ENCODE measurements around the gene PIGT.
A peak's percentile ranks its signal among the peaks of the same experiment; 100 is the strongest.

Gene PIGT

DNA sequence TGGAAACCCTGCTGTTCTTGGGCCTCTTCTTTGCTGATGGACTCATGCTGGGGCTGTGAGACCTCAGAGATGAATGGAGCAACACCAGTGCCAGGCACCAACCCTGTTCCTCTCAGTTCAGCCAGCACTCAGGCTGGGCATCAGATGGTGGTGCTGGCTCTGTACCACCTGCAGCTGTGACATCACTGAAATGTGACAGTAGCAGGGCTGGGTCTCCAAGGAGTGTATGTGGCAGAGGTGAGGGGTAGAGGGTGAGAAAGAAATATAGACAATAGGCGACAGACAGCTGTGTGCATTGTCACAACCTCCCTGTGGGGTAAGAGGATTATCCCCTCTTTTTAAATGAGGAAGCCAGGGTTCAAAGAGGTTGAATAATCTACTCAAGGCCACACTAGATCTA, 37.8 kb upstream of the PIGT start, which contains the start of gene TP53TG5:
TSS of gene TP53TG5 (minus strand) at position 135 of the 400 bp plus-strand sequence. CDS start at position 46, 89 bp downstream.
- Histone ChIP-seq H3K4me3 (ENCODE audit: low read length) (no peak within 1 kb of the TSS), H3K27me3 (ENCODE audit: insufficient read depth, low read length) (no peaks in the 10 kb centered on the region), H3K4me1 (ENCODE audit: insufficient read depth, low read length) (no peaks in the 10 kb centered on the region), H3K9me3 (ENCODE audit: low read length) (peaks cover 2% of the 10 kb centered on the region), H3K36me3 (ENCODE audit: insufficient read depth, low read length) (peaks cover 8% of the 10 kb centered on the region), H2AFZ (ENCODE audit: low read depth, low read length) (no peak within 1 kb of the TSS)

DNA sequence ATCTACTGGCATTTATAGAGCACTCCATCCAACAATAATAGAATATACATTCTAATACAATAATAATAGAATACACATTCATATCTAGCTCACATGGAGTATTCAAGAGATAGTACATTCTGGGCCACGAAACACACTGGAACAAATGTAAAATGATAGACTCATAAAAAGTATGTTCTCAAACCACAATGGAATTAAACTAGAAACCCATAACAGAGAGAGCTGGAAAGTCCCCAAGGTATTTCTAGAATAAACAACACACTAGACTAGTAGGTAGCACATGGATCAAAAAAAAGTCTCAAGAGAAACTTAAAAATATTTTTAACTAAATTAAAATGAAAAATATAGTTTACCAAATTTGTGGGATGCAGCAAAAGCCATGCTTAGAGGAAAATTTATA, 28.7 kb upstream of the PIGT start:
- Histone ChIP-seq H3K9me3 (ENCODE audit: low read length) (peaks cover under 1% of the 10 kb centered on the region), H3K36me3 (ENCODE audit: insufficient read depth, low read length) (no peaks in the 10 kb centered on the region), H3K4me1 (ENCODE audit: insufficient read depth, low read length) (no peaks in the 10 kb centered on the region), H3K4me3 (ENCODE audit: low read length) (no peak overlapping the region), H3K27me3 (ENCODE audit: insufficient read depth, low read length) (no peaks in the 10 kb centered on the region), H2AFZ (ENCODE audit: low read depth, low read length) (no peak overlapping the region)

DNA sequence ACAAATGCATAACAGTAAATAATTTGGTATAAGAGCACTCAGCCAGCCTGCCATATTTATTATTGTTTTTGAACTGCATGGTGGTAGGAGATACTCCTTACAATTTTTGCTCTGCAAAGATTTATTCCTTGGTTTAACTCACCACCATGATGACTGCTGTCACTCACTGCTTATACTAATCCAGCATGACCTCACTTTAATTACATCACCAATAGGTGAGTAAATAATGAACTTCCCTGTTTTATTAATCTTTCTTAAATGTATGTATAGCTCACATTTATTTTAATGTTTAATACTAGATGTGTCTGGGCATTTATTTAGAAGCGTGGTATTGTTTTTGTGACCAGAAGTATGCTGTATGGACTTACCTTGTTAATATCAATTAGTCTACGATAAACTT, 25.0 kb upstream of the PIGT start:
- H3K36me3 ChIP-seq (ENCODE audit: insufficient read depth, low read length) = peaks cover 2% of the 10 kb centered on the region
- H3K27me3 ChIP-seq (ENCODE audit: insufficient read depth, low read length) = no peaks in the 10 kb centered on the region
- H3K9me3 ChIP-seq (ENCODE audit: low read length) = no peaks in the 10 kb centered on the region
- no peak overlapping the region for H3K4me3 ChIP-seq (ENCODE audit: low read length)
- no peak overlapping the region for H2AFZ ChIP-seq (ENCODE audit: low read depth, low read length)
- H3K4me1 ChIP-seq (ENCODE audit: insufficient read depth, low read length) = no peaks in the 10 kb centered on the region

DNA sequence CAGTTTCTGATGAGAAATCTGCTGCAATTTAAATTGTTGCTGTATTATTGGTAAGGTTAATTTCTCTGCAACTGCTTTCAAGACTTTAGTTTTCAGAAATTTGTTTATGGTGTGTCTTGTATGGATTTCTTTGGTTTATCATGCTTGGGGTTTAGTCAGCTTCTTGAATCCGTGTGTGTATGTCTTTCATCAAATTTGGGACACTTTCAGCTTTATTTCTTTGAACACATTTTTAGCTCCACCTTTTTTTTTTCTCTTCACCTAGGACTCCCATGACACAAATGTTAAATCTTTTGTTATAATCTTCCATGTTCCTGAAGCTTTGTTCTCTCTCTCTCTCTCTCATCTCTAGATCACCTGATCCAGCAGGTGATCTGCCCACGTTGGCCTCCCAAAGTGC, 24.4 kb upstream of the PIGT start:
- H2AFZ ChIP-seq (ENCODE audit: low read depth, low read length) = no peak overlapping the region
- H3K4me1 ChIP-seq (ENCODE audit: insufficient read depth, low read length) = no peaks in the 10 kb centered on the region
- H3K36me3 ChIP-seq (ENCODE audit: insufficient read depth, low read length) = peaks cover 2% of the 10 kb centered on the region
- H3K9me3 ChIP-seq (ENCODE audit: low read length) = no peaks in the 10 kb centered on the region
- H3K27me3 ChIP-seq (ENCODE audit: insufficient read depth, low read length) = no peaks in the 10 kb centered on the region
- H3K4me3 ChIP-seq (ENCODE audit: low read length) = no peak overlapping the region

DNA sequence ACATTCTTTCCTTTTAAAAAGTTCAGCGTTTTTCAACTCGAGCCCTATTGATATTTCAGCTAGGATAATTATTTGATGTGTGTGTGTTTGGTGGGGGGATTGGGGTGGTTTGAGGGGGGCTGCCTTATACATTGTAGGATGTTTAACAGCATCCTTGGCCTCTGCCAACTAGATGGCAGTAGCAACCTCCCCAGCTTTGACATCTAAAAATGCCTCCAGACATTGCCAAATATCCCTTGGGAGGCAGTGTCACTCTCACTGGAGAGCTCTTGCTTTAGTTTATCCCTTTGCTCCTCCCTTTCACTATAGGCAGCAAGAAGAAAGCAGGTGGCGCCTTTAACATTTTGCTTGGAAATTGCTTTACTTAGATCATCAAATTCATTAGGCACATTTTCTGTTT, 23.2 kb upstream of the PIGT start:
- Histone ChIP-seq H3K4me3 (ENCODE audit: low read length) (no peak overlapping the region), H3K36me3 (ENCODE audit: insufficient read depth, low read length) (peaks cover 2% of the 10 kb centered on the region), H2AFZ (ENCODE audit: low read depth, low read length) (no peak overlapping the region), H3K9me3 (ENCODE audit: low read length) (no peaks in the 10 kb centered on the region), H3K4me1 (ENCODE audit: insufficient read depth, low read length) (no peaks in the 10 kb centered on the region), H3K27me3 (ENCODE audit: insufficient read depth, low read length) (no peaks in the 10 kb centered on the region)

DNA sequence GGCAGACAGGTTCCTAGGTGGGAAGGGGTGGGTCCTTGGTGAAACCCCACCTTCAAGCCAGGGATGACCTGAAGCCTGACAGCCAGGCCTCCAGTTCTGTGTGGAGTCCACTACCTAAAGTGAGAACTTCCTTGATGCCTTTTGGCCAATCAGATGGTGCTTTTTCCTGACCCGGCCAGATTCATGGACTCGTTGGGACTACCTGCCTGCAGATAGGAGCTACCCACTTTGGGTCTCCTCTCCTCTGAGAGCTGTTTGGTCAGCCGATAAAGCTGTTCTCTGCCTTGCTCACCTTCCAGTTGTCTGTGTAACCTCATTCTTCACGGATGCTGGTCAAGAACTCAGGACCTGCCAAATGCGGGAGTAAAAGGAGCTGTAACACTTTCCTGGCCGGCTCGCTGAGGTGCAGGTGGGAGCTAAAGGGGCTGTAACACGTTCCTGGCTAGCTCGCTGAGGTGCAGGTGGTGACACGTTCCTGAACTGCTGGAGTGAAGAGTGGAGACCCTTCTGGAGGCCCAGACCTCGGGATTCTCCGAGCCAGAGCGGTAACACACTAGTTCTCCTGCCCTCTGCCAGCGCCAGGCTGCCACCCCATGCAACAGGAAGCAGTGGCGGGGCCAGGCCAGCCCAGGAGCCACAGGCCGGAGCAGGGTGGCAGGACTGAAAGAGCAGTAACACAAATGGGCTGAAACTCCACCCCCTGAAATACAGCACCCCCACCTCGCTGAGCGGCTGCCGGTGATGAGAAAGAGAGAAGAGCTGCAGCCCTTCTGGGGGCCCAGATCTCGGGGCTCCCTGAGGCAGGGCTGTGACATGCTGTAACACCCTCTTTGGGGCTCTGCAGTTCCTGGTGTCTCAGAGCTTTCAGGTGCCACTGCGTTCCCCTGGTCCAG, 21.5 kb upstream of the PIGT start:
- Histone ChIP-seq H3K4me1 (ENCODE audit: insufficient read depth, low read length) (no peaks in the 10 kb centered on the region), H3K4me3 (ENCODE audit: low read length) (no peak overlapping the region), H2AFZ (ENCODE audit: low read depth, low read length) (no peak overlapping the region), H3K9me3 (ENCODE audit: low read length) (no peaks in the 10 kb centered on the region), H3K36me3 (ENCODE audit: insufficient read depth, low read length) (peaks cover 2% of the 10 kb centered on the region), H3K27me3 (ENCODE audit: insufficient read depth, low read length) (no peaks in the 10 kb centered on the region)

DNA sequence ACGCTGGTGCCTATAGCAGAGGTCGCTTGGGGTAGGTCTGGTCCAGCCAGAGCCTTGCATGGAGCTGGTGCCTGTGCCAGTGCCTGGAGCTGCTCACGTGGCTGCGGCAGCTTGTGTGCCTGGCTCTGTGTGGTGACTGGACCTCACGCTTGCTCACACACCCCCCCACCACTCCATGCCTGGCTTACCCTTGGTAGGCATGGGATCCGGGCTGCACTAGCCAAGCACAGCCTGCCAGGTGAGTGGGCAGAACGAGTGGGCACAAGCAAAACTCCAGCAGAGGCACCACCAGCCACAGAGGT, 20.9 kb upstream of the PIGT start:
- H3K4me1 ChIP-seq (ENCODE audit: insufficient read depth, low read length) = no peaks in the 10 kb centered on the region
- no peak overlapping the region for H2AFZ ChIP-seq (ENCODE audit: low read depth, low read length)
- H3K9me3 ChIP-seq (ENCODE audit: low read length) = peaks cover 2% of the 10 kb centered on the region
- H3K27me3 ChIP-seq (ENCODE audit: insufficient read depth, low read length) = no peaks in the 10 kb centered on the region
- H3K4me3 ChIP-seq (ENCODE audit: low read length) = no peak overlapping the region
- peaks cover 2% of the 10 kb centered on the region for H3K36me3 ChIP-seq (ENCODE audit: insufficient read depth, low read length)

DNA sequence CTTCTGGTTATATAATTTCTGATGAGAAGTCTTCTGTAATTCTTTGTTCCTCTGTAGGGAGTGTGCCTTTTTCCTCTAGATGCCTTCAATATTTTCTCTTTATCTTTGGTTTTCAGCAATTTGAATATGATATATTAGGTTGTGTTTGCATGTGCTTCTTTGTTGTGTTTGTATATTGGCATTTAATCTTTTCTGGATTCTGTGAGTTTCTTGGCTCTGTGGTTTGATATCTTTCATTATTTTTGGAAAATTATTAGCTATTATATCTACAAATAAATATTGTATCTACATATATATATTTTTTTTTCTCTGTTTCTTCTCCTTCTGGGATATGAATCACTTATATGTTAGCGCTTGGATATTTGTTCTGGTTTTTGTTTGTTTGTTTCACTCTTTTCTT, 16.9 kb upstream of the PIGT start:
- Histone ChIP-seq H3K4me3 (ENCODE audit: low read length) (no peak overlapping the region), H3K9me3 (ENCODE audit: low read length) (peaks cover 2% of the 10 kb centered on the region)

DNA sequence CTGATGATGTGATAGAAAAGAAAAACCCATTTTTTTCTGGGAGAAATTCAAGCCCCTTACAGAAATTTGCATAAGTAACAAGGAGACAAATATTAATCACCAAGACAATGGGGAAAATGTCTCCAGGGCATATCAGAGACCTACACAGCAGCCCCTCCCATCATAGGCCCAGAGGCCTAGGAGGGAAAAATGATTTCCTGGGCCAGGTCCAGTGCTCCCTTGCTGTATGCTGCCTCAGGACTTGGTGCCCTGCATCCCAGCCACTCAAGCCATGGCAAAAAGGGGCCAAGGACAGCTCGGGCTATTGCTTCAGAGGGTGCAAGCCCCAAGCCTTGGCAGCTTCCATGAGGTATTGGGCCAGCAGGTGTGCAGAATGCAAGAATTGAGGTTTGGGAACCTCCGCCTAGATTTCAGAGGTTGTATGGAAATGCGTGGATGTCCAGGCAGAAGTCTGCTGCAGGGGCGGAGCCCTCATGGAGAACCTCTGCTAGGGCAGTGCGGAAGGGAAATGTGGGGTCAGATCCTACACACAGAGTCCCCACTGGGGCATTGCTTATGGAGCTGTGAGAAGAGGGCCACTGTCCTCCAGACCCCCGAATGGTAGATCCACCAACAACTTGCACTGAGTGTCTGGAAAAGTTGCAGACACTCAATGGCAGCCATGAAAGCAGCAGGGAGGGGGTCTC, 15.5 kb upstream of the PIGT start:
- Histone ChIP-seq H2AFZ (ENCODE audit: low read depth, low read length) (no peak overlapping the region), H3K9me3 (ENCODE audit: low read length) (peaks cover 2% of the 10 kb centered on the region), H3K36me3 (ENCODE audit: insufficient read depth, low read length) (no peaks in the 10 kb centered on the region), H3K4me3 (ENCODE audit: low read length) (no peak overlapping the region), H3K4me1 (ENCODE audit: insufficient read depth, low read length) (no peaks in the 10 kb centered on the region), H3K27me3 (ENCODE audit: insufficient read depth, low read length) (no peaks in the 10 kb centered on the region)

More for the DNA sequence above, 16.9 kb upstream of the PIGT start:
- no peaks in the 10 kb centered on the region for H3K27me3 ChIP-seq (ENCODE audit: insufficient read depth, low read length)
- peaks cover 2% of the 10 kb centered on the region for H3K36me3 ChIP-seq (ENCODE audit: insufficient read depth, low read length)
- no peaks in the 10 kb centered on the region for H3K4me1 ChIP-seq (ENCODE audit: insufficient read depth, low read length)
- no peak overlapping the region for H2AFZ ChIP-seq (ENCODE audit: low read depth, low read length)

DNA sequence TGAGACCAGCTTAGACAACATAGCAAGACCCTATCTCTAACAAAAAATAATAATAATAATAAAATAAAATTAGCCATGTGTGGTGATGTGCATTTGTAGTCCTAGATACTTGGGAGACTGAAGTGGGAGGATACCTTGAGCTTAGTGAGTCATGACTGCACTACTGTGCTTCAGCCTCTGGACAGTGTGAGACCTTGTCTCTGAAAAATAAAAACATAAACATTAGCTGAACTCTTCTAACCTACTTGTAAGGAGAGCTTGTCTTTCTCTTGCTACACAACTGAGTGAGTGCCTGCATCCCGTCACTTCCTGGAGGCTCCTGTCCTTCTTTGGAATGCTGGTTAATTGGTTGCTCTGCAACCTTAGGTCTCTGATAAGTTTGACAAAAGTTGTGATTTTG, 13.0 kb upstream of the PIGT start:
- Histone ChIP-seq H3K9me3 (ENCODE audit: low read length) (peaks cover 2% of the 10 kb centered on the region), H3K36me3 (ENCODE audit: insufficient read depth, low read length) (no peaks in the 10 kb centered on the region), H3K4me3 (ENCODE audit: low read length) (no peak overlapping the region), H3K4me1 (ENCODE audit: insufficient read depth, low read length) (no peaks in the 10 kb centered on the region), H3K27me3 (ENCODE audit: insufficient read depth, low read length) (no peaks in the 10 kb centered on the region), H2AFZ (ENCODE audit: low read depth, low read length) (no peak overlapping the region)

DNA sequence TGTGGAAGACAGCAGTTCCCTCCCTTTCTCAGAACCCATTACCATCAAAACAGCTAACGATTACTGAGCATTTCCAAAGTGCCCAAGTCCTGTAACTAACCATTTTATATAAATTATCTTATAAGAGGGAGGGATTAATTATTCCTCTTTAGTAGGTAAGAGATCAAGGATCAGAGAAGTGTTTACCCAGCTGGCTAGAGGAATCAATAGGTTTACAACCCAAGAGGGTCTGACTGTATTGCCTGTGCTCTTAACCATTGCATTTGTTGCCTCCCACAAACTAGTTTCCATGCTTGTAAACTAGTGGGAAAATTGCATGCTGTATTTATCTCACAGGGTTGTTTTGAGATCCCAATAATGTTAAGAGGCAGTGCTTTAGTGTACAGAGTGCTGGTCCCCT, 11.5 kb upstream of the PIGT start:
- Histone ChIP-seq H3K4me3 (ENCODE audit: low read length) (no peak overlapping the region), H3K27me3 (ENCODE audit: insufficient read depth, low read length) (no peaks in the 10 kb centered on the region), H3K36me3 (ENCODE audit: insufficient read depth, low read length) (peaks cover 4% of the 10 kb centered on the region), H3K4me1 (ENCODE audit: insufficient read depth, low read length) (no peaks in the 10 kb centered on the region), H2AFZ (ENCODE audit: low read depth, low read length) (no peak overlapping the region), H3K9me3 (ENCODE audit: low read length) (peaks cover 2% of the 10 kb centered on the region)

DNA sequence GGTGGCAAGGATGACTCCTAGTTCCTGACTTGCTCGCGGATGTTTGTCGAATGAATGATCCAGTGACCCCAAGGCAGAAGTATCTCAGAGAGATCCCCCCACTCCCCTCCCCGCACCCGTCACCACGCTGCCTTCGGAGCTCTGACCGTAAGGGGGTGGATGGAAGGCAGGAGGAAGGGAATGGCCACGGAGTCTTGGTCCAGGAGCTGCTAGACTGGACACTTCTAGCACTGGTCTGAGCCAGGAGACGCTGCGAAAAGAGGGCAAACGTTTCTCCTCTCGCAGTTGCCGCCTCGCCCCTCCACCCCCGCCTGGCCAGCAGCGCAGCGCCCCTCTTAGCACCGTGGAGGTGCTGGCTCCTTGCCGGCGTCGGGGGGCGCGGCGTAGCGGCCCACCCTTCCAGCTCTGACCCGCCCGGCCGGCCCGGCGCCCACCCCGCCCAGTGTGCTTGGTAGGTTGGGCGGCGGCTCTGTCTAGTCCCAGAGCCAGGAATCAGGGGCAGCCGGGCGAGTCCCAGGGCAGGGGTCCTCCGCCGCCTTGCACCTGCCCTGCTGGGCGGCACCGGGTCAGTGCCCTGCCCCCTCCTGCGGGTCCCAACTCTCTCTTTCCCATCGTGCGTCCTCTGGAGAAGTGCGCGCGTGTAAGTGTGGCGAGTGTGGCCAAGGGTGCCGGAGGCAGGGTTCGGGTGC, 10.2 kb upstream of the PIGT start:
- H3K4me3 ChIP-seq (ENCODE audit: low read length) = peak overlapping the region; percentile 88
- H3K4me1 ChIP-seq (ENCODE audit: insufficient read depth, low read length) = no peaks in the 10 kb centered on the region
- H3K9me3 ChIP-seq (ENCODE audit: low read length) = no peaks in the 10 kb centered on the region
- no peaks in the 10 kb centered on the region for H3K27me3 ChIP-seq (ENCODE audit: insufficient read depth, low read length)
- H2AFZ ChIP-seq (ENCODE audit: low read depth, low read length) = peak overlapping the region; percentile 96
- peaks cover 15% of the 10 kb centered on the region for H3K36me3 ChIP-seq (ENCODE audit: insufficient read depth, low read length)

Data from neuron (in vitro differentiated cells).